Left cardiac atrium (tissue), 4 donors: Measurements from ENCODE around the gene PPM1M. TPM values are rescaled to one million over a fixed set of nuclear protein-coding genes. Genes with fewer than 3 reads are reported as not detected.
A peak's percentile ranks its signal among the peaks of the same experiment; 100 is the strongest.

Experiments used
- ATAC-seq, 2 donors: fragments of 200-7000 bp; cut with Tn5 transposase; one replicate each; pipeline ENCODE4 v1.9.1; 2020; ENCODE audit warnings: mild to moderate bottlenecking in 2 of 2, moderate library complexity in 2 of 2
- DNase-seq: peaks from one replicate; pipeline ENCODE4 v3.0.0-alpha.2; 2020
- intact Hi-C, 2 donors: fragments of 100-400 bp; cut with DNase I; formaldehyde crosslinking; loops; one replicate each; pipeline versions ENCODE4 v1.14.1 to v1.15.1; 2022 to 2023
- total RNA-seq, 2 donors: library from RNA; stranded (reverse); fragmentation: NEBNext Ultra II Directional; extraction: Animal tissue kit (Norgen Biotek cat#: 25700); gene quantifications; one replicate each; pipeline ENCODE4 v1.2.1, GENCODE V29; 2021
- donor health status: DM: no; HTN: yes; CAD: no.
- donor health status: DM: no; HTN: yes; CAD: no; lungs with severe emphysema.
- donor health status: DM: yes; HTN: yes; CAD: no.
- donor health status: Dilated cardiomyopathy.

PPM1M gene
- total RNA-seq, 2 donors from 2014 or later = 11.8 to 17.4 TPM

DNA sequence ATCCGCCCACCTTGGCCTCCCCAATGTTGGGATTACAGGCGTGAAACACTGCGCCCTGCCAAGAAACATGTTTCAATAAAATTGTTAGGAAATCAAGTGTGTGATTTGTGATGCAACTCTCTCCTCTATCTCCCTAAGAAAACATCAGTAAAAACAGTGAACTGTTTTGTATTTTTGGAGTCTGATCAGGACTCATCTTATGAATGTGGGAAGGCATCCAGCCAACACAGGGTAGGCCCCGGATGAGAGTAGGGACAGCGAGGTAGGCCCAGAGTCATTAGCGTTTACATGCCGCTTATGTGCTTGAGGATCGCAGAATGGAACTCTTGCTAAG is 41.2 kb downstream of the PPM1M start:
- intact Hi-C loops = no loop called here
- ATAC-seq (peak in 1 of 2 donors; percentile 7), DNase-seq (peak; percentile 67)

- intact Hi-C loops = no loop called here
- no peak for DNase-seq
- no peak for ATAC-seq
These were observed 43.1 kb downstream of the PPM1M start for GRCh38 chr3:52288674-52289073.

- ATAC-seq (peak in 1 of 2 donors; percentile 10), DNase-seq (no peak)
- intact Hi-C loops = no loop called here
These were observed 43.8 kb downstream of the PPM1M start for GRCh38 chr3:52289338-52289746.

GRCh38 chr3:52289747-52290595 is 44.4 kb downstream of the PPM1M start:
- intact Hi-C loops = loop anchor here in 1 of 2 donors (5.0 kb wide), 1 partner anchor 52 kb away; no protein-coding TSS in a partner anchor
- ATAC-seq = peak in 1 of 2 donors; percentile 9
- no peak for DNase-seq

DNA sequence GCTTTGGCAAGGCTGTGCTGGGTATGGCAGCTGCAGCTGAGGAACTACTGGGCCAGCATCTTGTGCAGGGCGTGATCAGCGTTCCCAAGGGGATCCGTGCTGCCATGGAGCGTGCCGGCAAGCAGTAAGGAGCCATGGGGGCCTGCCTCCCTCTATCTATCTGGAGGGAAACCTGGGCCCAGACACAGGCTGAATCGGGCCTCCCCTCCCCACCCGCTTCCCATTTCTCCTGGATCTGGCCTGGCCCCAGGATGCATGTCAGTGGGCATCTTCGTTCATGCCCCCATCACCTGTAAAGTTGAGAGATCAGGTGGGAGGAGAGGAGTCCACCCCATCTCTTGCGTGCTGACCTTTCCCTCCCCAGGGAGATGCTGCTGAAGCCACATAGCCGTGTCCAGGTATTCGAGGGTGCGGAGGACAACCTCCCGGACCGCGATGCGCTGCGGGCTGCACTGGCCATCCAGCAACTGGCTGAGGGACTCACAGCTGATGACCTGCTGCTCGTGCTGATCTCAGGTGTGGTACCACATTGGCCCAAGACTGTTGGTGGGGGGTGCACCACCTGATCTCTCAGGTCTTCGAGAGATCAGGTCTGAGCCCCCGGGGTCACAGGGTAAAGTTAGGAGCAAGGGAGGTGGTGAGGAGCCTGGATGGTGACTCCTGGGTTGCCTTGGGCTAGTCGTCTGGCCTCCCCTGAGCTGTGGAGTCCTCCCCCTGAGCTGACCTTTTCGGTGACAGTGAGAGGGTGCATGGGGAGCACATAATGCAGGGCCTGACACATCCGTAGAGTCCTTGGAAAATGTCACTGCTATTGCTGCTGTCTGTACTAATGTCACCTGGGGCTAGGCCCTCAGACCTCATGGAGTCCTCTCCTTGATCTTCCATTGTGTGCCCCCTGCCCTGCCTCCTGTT is 45.3 kb downstream of the PPM1M start:
- intact Hi-C loops = loop anchor here (1.0 to 5.0 kb wide), 2 partner anchors 48 to 51 kb away; no protein-coding TSS in a partner anchor
- ATAC-seq (no peak), DNase-seq (no peak)

DNA sequence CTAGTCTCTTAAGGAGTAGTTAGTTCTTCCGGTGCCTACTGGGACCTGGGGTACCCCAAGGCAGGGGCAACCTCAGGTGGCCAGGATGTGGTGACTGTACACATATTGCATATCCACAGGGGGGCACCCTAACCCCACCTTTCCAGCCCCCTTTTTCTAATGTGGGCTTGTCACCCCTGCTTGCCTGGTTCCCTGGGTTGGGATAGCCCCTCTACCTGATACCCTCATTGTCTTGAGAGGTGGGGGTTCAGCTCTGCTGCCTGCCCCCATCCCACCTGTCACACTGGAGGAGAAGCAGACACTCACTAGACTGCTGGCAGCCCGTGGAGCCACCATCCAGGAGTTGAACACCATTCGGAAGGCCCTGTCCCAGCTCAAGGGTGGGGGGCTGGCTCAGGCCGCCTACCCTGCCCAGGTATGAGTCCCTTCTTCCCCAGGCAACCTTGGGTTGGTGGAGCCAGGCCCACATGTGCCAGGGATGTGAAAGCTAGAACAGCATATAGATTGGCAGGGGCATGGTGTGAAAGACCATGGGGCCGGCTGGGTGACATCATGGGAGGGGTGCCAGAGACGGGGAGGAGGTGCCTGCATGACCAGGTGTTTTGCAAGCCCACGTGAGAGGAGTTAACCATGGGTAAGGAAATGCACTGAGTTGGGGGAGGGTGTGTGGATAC is 46.1 kb downstream of the PPM1M start:
- intact Hi-C loops = loop anchor here (1.0 to 5.0 kb wide), 2 partner anchors 48 to 51 kb away; no protein-coding TSS in a partner anchor
- ATAC-seq (no peak), DNase-seq (no peak)

- ATAC-seq = no peak
- intact Hi-C loops = loop anchor here in 1 of 2 donors (5.0 kb wide), 1 partner anchor 50 kb away; no protein-coding TSS in a partner anchor
- no peak for DNase-seq
These were observed 46.9 kb downstream of the PPM1M start for GRCh38 chr3:52292247-52293065.

GRCh38 chr3:52293491-52294319 is 48.1 kb downstream of the PPM1M start:
- intact Hi-C loops = loop anchor here in 1 of 2 donors (5.0 kb wide), 1 partner anchor 49 kb away; no protein-coding TSS in a partner anchor
- ATAC-seq (no peak), DNase-seq (no peak)

DNA sequence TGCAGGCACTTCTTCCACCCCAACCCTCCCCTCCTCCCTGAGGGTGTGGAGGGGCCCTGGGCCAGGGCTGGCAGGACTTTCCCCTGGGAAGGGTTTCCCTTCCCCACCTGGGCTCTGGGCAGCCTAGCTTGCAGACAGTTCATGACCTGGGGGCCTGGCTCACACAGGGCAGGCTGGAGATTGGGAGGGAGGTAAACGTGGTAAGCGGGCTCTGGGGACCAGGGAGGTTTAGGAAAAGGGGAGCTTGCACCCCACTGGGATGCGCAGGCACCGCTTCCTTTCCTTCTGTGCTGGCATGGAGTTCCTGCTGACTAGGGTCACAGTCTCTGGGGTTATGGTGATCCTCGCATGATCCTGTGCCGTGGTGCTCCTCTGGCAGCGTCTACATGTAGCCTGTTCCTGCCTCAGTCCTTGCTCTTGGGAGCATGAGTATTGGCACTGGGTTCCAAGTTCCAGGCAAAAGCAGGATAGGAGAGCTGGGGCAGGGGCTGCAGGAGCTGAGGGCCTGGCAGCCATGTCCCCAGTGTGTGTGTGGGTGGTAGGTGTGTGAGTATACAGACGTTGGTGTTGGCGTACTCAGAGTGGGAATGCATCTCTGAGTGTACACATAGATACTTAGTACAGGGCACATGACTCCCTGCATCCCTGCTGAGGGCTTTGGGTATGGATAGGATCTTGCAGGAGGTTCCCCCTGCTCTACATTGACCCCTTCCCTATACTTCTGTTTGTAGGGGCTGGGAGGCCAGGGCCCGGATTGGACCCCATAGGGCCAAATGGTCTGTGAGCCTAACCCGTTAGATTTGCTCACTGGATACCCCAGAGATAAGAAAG is 49.0 kb downstream of the PPM1M start:
- intact Hi-C loops = loop anchor here in 1 of 2 donors (5.0 kb wide), 1 partner anchor 48 kb away; no protein-coding TSS in a partner anchor
- DNase-seq (no peak), ATAC-seq (no peak)

DNA sequence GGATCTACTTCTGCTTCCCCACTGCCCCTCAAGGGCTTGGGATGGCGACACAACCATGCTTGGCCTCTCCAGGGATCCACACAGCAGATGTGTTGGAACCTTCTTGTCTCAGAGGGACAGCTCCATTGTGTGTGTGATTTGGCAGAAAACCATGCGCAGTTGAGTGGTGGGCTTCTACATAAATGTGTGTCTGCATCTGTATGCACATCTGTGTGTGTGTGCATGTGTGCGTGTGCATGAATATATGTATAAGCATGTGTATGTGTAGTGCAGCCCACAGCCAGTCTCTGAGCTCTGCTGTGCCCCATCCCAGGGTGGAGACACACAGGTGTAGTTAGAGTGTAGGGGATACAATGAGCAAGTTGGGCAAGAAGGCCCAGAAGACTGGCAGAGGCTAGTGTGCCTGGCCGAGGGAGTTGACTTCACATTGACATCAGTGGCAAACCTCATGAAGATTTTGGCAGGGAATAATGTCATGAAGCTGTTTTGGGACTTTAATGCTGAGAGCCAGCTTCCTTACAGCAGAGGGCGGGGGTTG is 50.2 kb downstream of the PPM1M start:
- no peak for ATAC-seq
- intact Hi-C loops = no loop called here
- no peak for DNase-seq

- DNase-seq = no peak
- intact Hi-C loops = no loop called here
These were observed 51.9 kb downstream of the PPM1M start for GRCh38 chr3:52297242-52298148.

DNA sequence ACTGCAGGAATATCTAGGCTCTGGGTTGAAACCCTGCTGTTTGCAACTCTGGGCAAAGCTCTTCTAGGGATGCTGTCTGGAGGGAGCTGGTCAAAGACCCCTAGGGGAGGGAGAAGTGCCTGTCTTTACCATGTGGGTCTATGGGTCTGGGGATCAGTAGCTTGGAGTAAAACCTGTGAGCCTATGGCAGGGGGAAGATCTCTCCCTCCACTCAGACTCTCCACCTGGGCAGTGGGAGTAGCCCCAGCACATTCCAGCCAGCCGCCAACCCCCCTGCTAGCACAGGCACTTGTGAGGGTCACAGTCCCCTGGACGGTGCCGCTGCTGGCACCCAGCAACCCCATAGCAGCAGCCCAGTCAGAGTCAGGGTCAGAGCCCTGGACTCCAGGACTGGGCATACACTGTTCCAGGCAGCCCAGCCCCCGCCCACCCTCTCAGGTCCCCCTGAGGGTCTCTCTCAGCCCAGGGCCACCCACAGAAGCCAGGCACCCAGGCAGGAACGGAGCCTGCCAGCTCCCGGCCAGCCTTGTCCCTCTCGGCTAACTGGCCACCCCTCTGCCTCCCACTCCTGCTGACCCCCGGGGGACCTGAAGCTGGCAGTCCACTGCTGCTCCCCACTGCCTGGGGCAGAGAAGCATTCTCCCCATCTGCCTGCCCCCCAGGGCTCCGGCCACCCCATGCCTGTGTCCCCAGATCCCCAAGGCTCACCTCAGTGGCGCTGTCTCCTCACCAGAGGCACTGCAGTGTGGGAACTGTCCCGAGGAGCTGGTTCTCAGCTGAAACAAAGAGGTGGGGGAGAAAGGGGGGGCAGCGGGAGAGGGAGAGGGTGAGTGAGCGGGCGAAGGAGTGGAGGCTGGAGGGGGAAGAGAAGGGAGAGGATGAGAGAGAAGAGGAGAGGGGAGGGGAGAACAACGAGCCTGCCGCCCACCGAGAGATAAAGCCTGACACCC is 52.9 kb downstream of the PPM1M start:
- DNase-seq = no peak
- ATAC-seq = no peak
- intact Hi-C loops = no loop called here

More at GRCh38 chr3:52297242-52298148, 51.9 kb downstream of the PPM1M start:
- ATAC-seq = no peak

DNA sequence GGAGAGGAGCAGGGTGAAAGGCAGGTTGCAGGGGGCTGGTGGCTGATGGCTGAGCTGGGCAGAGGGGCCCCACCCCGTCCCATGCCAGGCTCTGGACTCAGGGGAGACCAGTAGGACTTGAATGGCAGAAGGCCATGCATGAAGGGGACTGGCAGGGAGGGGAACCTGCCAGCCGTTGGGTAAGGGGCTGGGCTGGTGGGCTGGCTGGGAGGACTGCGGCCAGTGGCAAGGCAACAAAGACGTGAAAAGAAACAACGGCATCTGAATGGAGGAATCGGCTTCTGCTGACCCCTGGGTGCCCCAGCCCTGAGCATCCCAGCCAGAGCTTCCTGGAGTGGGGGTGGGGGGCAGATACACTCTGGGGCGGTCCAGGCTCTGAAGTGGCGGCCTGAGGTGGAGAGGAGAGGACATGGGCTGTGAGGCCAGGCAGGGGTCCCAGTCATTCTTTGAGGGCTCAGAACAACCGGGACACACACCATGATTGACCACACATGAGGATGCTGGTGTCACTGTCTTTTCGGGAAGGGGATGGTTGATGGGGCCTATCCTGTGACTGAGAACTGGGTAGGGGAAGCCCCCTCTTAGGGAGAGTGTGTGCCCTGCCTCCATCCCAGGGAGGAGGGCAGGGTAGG is 53.8 kb downstream of the PPM1M start:
- intact Hi-C loops = no loop called here
- ATAC-seq (peak in 1 of 2 donors; percentile 18), DNase-seq (no peak)
